Measurements from ENCODE around the gene C10orf53.
"Not testable (repeated sequence)": the region's sequence is repeated elsewhere in the genome, so short reads cannot be mapped to it uniquely, and the experiment has no call there.

C10orf53 gene

GRCh38 chr10:49678827-49679479, 498 bp upstream of the C10orf53 start:
- H3K36me3 ChIP-seq (ENCODE audit: control insufficient read depth, insufficient read depth, low read length) = no peaks in the 10 kb centered on the region
- no peak overlapping the region for H3K9ac ChIP-seq (ENCODE audit: low read length)
- H3K4me1 ChIP-seq (ENCODE audit: control insufficient read depth, insufficient read depth, low read length) = no peaks in the 10 kb centered on the region
- peaks cover 5% of the 10 kb centered on the region for H3K27me3 ChIP-seq (ENCODE audit: control insufficient read depth, insufficient read depth, low read length)
- no peaks in the 10 kb centered on the region for H3K9me3 ChIP-seq (ENCODE audit: control insufficient read depth, low read length)
- no peak overlapping the region for H3K4me3 ChIP-seq (ENCODE audit: low read length)

- H3K36me3 ChIP-seq (ENCODE audit: control insufficient read depth, insufficient read depth, low read length) = not testable (repeated sequence)
Observed at GRCh38 chr10:49682449-49682848, 3.0 kb downstream of the C10orf53 start.

DNA sequence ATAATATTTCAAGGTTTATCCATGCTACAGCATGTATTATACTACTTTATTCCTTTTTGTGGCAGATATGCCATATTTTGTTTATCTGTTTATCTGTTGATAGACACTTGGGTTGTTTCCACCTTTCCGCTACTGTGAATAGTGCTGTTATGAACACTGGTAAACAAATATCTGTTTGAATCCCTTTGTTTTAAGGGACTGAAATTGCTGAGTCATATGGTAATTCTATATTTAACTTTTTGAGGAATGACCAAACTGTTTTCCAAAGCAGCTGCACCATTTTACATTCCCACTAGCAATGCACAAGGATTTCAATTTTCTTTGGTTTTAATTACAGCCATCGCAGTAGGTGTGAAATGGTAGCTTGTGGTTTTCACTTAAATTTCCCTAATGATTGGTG, 3.4 kb downstream of the C10orf53 start:
- Histone ChIP-seq H3K9ac (ENCODE audit: low read length) (no peak overlapping the region), H3K4me1 (ENCODE audit: control insufficient read depth, insufficient read depth, low read length) (no peaks in the 10 kb centered on the region), H3K4me3 (ENCODE audit: low read length) (no peak overlapping the region), H3K27me3 (ENCODE audit: control insufficient read depth, insufficient read depth, low read length) (peaks cover 5% of the 10 kb centered on the region), H3K36me3 (ENCODE audit: control insufficient read depth, insufficient read depth, low read length) (no peaks in the 10 kb centered on the region), H3K9me3 (ENCODE audit: control insufficient read depth, low read length) (no peaks in the 10 kb centered on the region)

More at GRCh38 chr10:49682449-49682848, 3.0 kb downstream of the C10orf53 start:
- H3K4me1 ChIP-seq (ENCODE audit: control insufficient read depth, insufficient read depth, low read length); H3K27me3 ChIP-seq (ENCODE audit: control insufficient read depth, insufficient read depth, low read length); H3K4me3 ChIP-seq (ENCODE audit: low read length); H3K9me3 ChIP-seq (ENCODE audit: control insufficient read depth, low read length); H3K9ac ChIP-seq (ENCODE audit: low read length): not testable (repeated sequence)

DNA sequence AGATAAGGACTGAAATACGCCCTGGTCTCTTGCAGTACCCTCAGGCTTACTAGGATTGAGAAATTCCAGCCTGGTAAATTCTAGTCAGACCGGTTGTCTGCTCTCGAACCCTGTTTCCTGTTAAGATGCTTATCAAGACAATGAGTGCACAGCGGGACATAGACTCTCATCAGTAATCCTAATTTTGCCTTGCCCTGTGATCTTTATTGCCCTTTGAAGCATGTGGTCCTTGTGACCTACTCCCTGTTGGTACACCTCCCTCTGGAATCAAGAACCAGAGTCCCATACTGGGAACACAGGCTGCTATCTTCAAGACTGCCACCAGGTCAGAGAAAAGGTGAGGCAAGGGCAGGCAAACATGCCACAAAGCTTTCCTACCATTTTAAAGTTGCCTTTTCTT, 7.2 kb downstream of the C10orf53 start:
- no peak overlapping the region for H3K4me3 ChIP-seq (ENCODE audit: low read length)
- no peaks in the 10 kb centered on the region for H3K9me3 ChIP-seq (ENCODE audit: control insufficient read depth, low read length)
- peaks cover 26% of the 10 kb centered on the region for H3K27me3 ChIP-seq (ENCODE audit: control insufficient read depth, insufficient read depth, low read length)
- no peak overlapping the region for H3K9ac ChIP-seq (ENCODE audit: low read length)
- no peaks in the 10 kb centered on the region for H3K36me3 ChIP-seq (ENCODE audit: control insufficient read depth, insufficient read depth, low read length)
- H3K4me1 ChIP-seq (ENCODE audit: control insufficient read depth, insufficient read depth, low read length) = no peaks in the 10 kb centered on the region

DNA sequence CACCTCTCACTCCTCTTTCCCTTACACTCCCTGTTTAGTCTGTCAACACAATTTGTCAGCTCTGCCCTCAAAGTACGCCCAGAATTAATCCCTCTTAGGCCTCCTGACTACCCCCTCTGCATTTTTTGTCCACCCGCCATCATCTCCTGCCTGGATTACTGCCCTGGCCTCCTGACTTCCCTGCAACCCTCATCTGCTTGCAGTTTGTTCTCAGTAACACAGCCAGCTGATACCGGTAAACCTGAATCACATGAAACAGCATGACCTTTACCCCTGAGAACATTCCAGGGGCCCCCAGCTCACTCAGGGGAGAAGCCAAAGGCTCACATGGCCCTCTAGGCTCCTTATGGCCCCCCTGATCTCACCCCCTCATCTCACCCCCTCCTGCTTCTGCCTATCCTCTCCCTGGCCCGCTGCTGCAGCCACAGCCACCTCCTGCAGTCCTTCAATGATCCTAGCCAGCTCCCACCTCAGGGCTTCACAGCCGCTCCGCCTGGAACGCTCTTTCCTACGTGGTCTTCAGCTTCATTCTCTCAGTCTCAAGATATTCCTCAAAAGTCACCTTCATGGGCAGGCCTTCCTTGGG, 8.9 kb downstream of the C10orf53 start:
- H3K9ac ChIP-seq (ENCODE audit: low read length) = no peak overlapping the region
- H3K36me3 ChIP-seq (ENCODE audit: control insufficient read depth, insufficient read depth, low read length) = no peaks in the 10 kb centered on the region
- H3K27me3 ChIP-seq (ENCODE audit: control insufficient read depth, insufficient read depth, low read length) = peaks cover 31% of the 10 kb centered on the region
- H3K4me1 ChIP-seq (ENCODE audit: control insufficient read depth, insufficient read depth, low read length) = no peaks in the 10 kb centered on the region
- H3K9me3 ChIP-seq (ENCODE audit: control insufficient read depth, low read length) = no peaks in the 10 kb centered on the region
- no peak overlapping the region for H3K4me3 ChIP-seq (ENCODE audit: low read length)

- Histone ChIP-seq H3K4me1 (ENCODE audit: control insufficient read depth, insufficient read depth, low read length) (no peaks in the 10 kb centered on the region), H3K4me3 (ENCODE audit: low read length) (no peak overlapping the region), H3K9me3 (ENCODE audit: control insufficient read depth, low read length) (no peaks in the 10 kb centered on the region), H3K9ac (ENCODE audit: low read length) (no peak overlapping the region), H3K36me3 (ENCODE audit: control insufficient read depth, insufficient read depth, low read length) (no peaks in the 10 kb centered on the region), H3K27me3 (ENCODE audit: control insufficient read depth, insufficient read depth, low read length) (peaks cover 31% of the 10 kb centered on the region)
Observed at GRCh38 chr10:49688920-49689319, 9.5 kb downstream of the C10orf53 start.

DNA sequence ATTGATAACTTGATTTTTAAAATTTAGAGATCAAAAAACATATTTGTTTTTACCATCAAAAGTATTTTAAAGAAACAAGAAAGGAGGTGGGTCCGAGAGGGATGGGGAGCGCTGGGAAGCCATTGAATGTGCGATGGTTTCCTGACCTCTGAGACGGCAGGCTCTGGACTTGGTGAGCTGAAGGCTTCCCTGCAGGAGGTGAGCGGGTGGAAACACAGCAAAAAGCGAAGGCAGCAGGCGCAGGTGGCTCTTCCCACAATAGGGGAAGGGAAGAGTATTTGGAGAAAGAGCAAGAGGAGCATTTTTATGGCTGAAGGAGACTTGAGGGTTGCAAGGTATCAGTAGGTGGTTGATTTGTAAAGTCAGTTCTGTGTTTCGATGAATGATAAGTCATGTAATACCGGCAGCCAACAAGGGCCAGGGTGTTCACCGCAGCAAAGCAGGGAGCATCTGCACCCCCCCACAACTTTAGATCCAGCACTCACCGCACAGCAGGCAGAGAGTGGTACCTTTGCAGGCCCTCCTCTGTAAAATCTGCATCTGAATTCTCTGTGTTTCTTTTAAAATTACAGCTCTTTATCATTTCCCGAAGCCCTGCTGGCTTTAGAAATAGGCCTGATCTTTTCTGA, 10.5 kb downstream of the C10orf53 start:
- no peaks in the 10 kb centered on the region for H3K4me1 ChIP-seq (ENCODE audit: control insufficient read depth, insufficient read depth, low read length)
- peaks cover 31% of the 10 kb centered on the region for H3K27me3 ChIP-seq (ENCODE audit: control insufficient read depth, insufficient read depth, low read length)
- H3K9me3 ChIP-seq (ENCODE audit: control insufficient read depth, low read length) = no peaks in the 10 kb centered on the region
- H3K4me3 ChIP-seq (ENCODE audit: low read length) = no peak overlapping the region
- no peaks in the 10 kb centered on the region for H3K36me3 ChIP-seq (ENCODE audit: control insufficient read depth, insufficient read depth, low read length)
- no peak overlapping the region for H3K9ac ChIP-seq (ENCODE audit: low read length)

GRCh38 chr10:49690698-49691356, 11.4 kb downstream of the C10orf53 start:
- H3K9ac ChIP-seq (ENCODE audit: low read length) = no peak overlapping the region
- H3K36me3 ChIP-seq (ENCODE audit: control insufficient read depth, insufficient read depth, low read length) = no peaks in the 10 kb centered on the region
- H3K4me1 ChIP-seq (ENCODE audit: control insufficient read depth, insufficient read depth, low read length) = no peaks in the 10 kb centered on the region
- H3K9me3 ChIP-seq (ENCODE audit: control insufficient read depth, low read length) = no peaks in the 10 kb centered on the region
- H3K27me3 ChIP-seq (ENCODE audit: control insufficient read depth, insufficient read depth, low read length) = peaks cover 31% of the 10 kb centered on the region
- no peak overlapping the region for H3K4me3 ChIP-seq (ENCODE audit: low read length)

GRCh38 chr10:49691588-49691987, 12.1 kb downstream of the C10orf53 start:
- no peak overlapping the region for H3K4me3 ChIP-seq (ENCODE audit: low read length)
- no peak overlapping the region for H3K9ac ChIP-seq (ENCODE audit: low read length)
- no peaks in the 10 kb centered on the region for H3K36me3 ChIP-seq (ENCODE audit: control insufficient read depth, insufficient read depth, low read length)
- peaks cover 31% of the 10 kb centered on the region for H3K27me3 ChIP-seq (ENCODE audit: control insufficient read depth, insufficient read depth, low read length)
- no peaks in the 10 kb centered on the region for H3K9me3 ChIP-seq (ENCODE audit: control insufficient read depth, low read length)
- H3K4me1 ChIP-seq (ENCODE audit: control insufficient read depth, insufficient read depth, low read length) = no peaks in the 10 kb centered on the region

DNA sequence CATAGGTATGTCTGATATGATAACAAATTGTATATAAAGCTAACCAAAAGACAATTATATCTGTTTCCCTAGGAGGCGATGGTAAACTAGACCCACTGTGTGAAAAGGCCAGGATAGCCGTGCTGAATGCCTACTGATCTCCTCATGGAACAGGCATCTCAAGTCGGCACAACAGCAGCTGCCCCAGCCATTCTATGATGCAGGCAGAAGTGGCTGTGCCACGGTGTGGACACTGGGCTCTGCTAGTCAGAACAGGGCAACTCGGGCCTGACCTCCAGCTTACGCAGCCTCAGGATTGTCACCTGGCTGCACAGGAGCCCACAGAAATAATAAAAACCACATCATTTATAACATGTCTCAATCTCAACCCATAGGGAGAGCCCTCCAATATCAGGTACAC, 15.0 kb downstream of the C10orf53 start:
- Histone ChIP-seq H3K9me3 (ENCODE audit: control insufficient read depth, low read length) (no peaks in the 10 kb centered on the region), H3K36me3 (ENCODE audit: control insufficient read depth, insufficient read depth, low read length) (no peaks in the 10 kb centered on the region), H3K9ac (ENCODE audit: low read length) (no peak overlapping the region), H3K27me3 (ENCODE audit: control insufficient read depth, insufficient read depth, low read length) (peaks cover 23% of the 10 kb centered on the region), H3K4me1 (ENCODE audit: control insufficient read depth, insufficient read depth, low read length) (no peaks in the 10 kb centered on the region), H3K4me3 (ENCODE audit: low read length) (no peak overlapping the region)

DNA sequence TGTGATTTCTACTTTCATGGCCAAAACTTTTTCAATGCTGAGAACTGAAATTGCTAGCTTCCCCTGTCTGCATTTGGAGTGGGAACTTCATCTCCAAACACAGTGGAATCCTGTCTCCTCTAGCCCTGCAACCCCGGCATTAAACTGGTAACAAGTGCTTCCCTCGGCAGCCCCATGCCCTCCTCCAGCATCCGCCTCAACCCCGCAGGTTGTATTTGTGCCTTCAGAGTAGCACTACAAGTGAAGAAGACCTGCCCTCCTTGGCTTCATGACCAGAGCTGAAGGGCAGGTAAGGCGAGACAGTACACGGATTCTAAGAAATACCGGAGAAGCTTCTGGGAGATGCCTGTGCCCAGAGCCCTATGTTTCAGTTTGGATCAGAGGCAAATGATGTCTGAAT, 16.9 kb downstream of the C10orf53 start:
- no peaks in the 10 kb centered on the region for H3K36me3 ChIP-seq (ENCODE audit: control insufficient read depth, insufficient read depth, low read length)
- no peaks in the 10 kb centered on the region for H3K4me1 ChIP-seq (ENCODE audit: control insufficient read depth, insufficient read depth, low read length)
- peaks cover 9% of the 10 kb centered on the region for H3K27me3 ChIP-seq (ENCODE audit: control insufficient read depth, insufficient read depth, low read length)
- H3K4me3 ChIP-seq (ENCODE audit: low read length) = no peak overlapping the region
- H3K9me3 ChIP-seq (ENCODE audit: control insufficient read depth, low read length) = no peaks in the 10 kb centered on the region
- no peak overlapping the region for H3K9ac ChIP-seq (ENCODE audit: low read length)

DNA sequence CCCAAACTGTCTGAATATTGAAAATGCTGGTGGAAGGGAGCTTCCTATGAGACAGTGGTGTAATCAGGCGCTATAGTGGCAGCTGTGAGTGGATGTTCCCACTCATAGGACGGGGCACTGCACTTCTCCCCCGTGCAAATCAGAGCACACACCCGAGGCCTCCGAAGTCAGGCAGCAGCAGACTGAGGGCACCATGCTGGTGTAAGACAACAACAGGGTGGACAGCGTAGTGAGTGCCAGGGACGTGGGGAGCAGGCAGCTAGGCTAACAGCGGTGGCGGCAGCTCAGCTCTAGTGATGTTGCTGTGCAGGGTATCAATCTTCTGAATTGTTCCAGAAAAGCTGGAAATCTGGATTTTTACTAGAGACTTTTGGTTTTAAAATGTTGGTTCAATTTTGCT, 19.2 kb downstream of the C10orf53 start:
- no peaks in the 10 kb centered on the region for H3K36me3 ChIP-seq (ENCODE audit: control insufficient read depth, insufficient read depth, low read length)
- no peaks in the 10 kb centered on the region for H3K4me1 ChIP-seq (ENCODE audit: control insufficient read depth, insufficient read depth, low read length)
- no peak overlapping the region for H3K4me3 ChIP-seq (ENCODE audit: low read length)
- no peaks in the 10 kb centered on the region for H3K9me3 ChIP-seq (ENCODE audit: control insufficient read depth, low read length)
- H3K9ac ChIP-seq (ENCODE audit: low read length) = no peak overlapping the region
- H3K27me3 ChIP-seq (ENCODE audit: control insufficient read depth, insufficient read depth, low read length) = no peaks in the 10 kb centered on the region
